Motor neuron (in vitro differentiated cells): ENCODE data around the gene RPS19. TPM values are rescaled to one million over a fixed set of nuclear protein-coding genes. Genes with fewer than 3 reads are reported as not detected.

Source experiments
- ATAC-seq, 8 experiments: fragments of 200-7000 bp; cut with Tn5 transposase; replicated peaks in 6 of 8; 2 replicates each; pipeline ENCODE4 v1.8.0; 2021; ENCODE audit warnings: mild to moderate bottlenecking in 8 of 8, moderate library complexity in 8 of 8
- H3K27ac ChIP-seq, 2 donors: fragments of 250-450 bp; sonication (Bioruptor Pico); 2 replicates each; pipeline ENCODE4 v1.9.0; 2021; ENCODE audit warnings: antibody characterized with exemption in 2 of 2, mild to moderate bottlenecking in 2 of 2, moderate library complexity in 1 of 2
- H3K4me1 ChIP-seq, 2 donors: fragments of 250-450 bp; sonication (Bioruptor Pico); replicated peaks in 1 of 2; 2 replicates each; pipeline ENCODE4 v1.6.1; 2021; ENCODE audit warnings: antibody characterized with exemption in 2 of 2, mild to moderate bottlenecking in 2 of 2, moderate library complexity in 1 of 2
- H3K4me3 ChIP-seq, 5 donors: fragments of 250-450 bp; sonication (Bioruptor Pico); 2 replicates each; pipeline ENCODE4 v1.9.0; 2021; ENCODE audit warnings: antibody characterized with exemption in 5 of 5, mild to moderate bottlenecking in 5 of 5, moderate library complexity in 4 of 5
- WGBS, 10 experiments: fragments of 450-650 bp; shearing (Covaris generic); methylation state at CpG; one replicate each; pipeline ENCODE4 v1.0.0; 2022; 5-methylcytosine and 5-hydroxymethylcytosine counted together
- in situ Hi-C, 9 experiments: fragments of 400-800 bp; cut with MboI; loops; one replicate each; pipeline ENCODE4 v1.15.0; 2021; ENCODE audit warnings: low sequenced_read_pairs in 9 of 9, low pct_unique_long_range_greater_than_20kb in 2 of 9; ENCODE audit not compliant: unreplicated experiment in 9 of 9
- total RNA-seq, 8 experiments: library from RNA; unstranded; fragments of 300-600 nt; gene quantifications; 2 replicates each; pipeline versions ENCODE4 v1.2.3 to v1.2.4, GENCODE V29; 2022

The RPS19 gene
- total RNA-seq, 8 experiments from 2014 or later, result 2,323 to 4,988 (median 4,056) TPM

- Histone ChIP-seq H3K4me1 (peaks cover 10% of the 10 kb centered on the region in 2 donors), H3K27ac (no peak overlapping the region), H3K4me3 (no peak overlapping the region)
- ATAC-seq, result no peak
- in situ Hi-C loops, result no loop called here
- WGBS, 10 experiments, result 0 to 100% (median 80%) methylated on average over 1 to 2 of the region's 2 CpGs; no CpG with 5 or more reads in 1 of the 10 experiments
Measured at GRCh38 chr19:41862445-41862986, 2.5 kb downstream of the RPS19 start.

- no peak overlapping the region for H3K27ac ChIP-seq
Measured at GRCh38 chr19:41863209-41863931, 3.3 kb downstream of the RPS19 start.

GRCh38 chr19:41864374-41864773, 4.3 kb downstream of the RPS19 start:
- WGBS, 10 experiments, result 80 to 95% (median 90%) methylated on average over 1 to 5 of the region's 5 CpGs; no CpG with 5 or more reads in 7 of the 10 experiments
- Histone ChIP-seq H3K4me1 (peaks cover 10% of the 10 kb centered on the region in 2 donors), H3K27ac (no peak overlapping the region), H3K4me3 (no peak overlapping the region)
- in situ Hi-C loops, result no loop called here
- ATAC-seq, result no peak

More at GRCh38 chr19:41863209-41863931, 3.3 kb downstream of the RPS19 start:
- in situ Hi-C loops, result no loop called here
- H3K4me1 ChIP-seq, result peaks cover 10% of the 10 kb centered on the region in 2 donors
- no peak for ATAC-seq
- 80 to 100% (median 90%) methylated on average over 1 to 8 of the region's 11 CpGs; no CpG with 5 or more reads in 1 of the 10 experiments for WGBS, 10 experiments
- no peak overlapping the region for H3K4me3 ChIP-seq

GRCh38 chr19:41866284-41866683, 6.2 kb downstream of the RPS19 start:
- H3K4me3 ChIP-seq, result no peak overlapping the region
- H3K4me1 ChIP-seq, result peaks cover 6 to 7% of the 10 kb centered on the region in 2 donors
- peak in 3 of 8 experiments; percentile 0 to 18 (median 1) for ATAC-seq
- WGBS, 10 experiments, result 80 to 100% (median 100%) methylated on average over 1 to 3 of the region's 3 CpGs; no CpG with 5 or more reads in 5 of the 10 experiments
- in situ Hi-C loops, result no loop called here
- no peak overlapping the region for H3K27ac ChIP-seq

- H3K27ac ChIP-seq, result no peak overlapping the region
- no peaks in the 10 kb centered on the region for H3K4me1 ChIP-seq
- no peak for ATAC-seq
- 86 to 100% (median 93%) methylated on average over 1 to 5 of the region's 10 CpGs; no CpG with 5 or more reads in 5 of the 10 experiments for WGBS, 10 experiments
- in situ Hi-C loops, result no loop called here
- no peak overlapping the region for H3K4me3 ChIP-seq
Measured at GRCh38 chr19:41868120-41868988, 8.3 kb downstream of the RPS19 start.

- 94% methylated on average over 9 of the region's 12 CpGs; no CpG with 5 or more reads in 9 of the 10 experiments for WGBS, 10 experiments
- no peak for ATAC-seq
- H3K4me3 ChIP-seq, result no peak overlapping the region
- in situ Hi-C loops, result no loop called here
- no peaks in the 10 kb centered on the region for H3K4me1 ChIP-seq
- no peak overlapping the region for H3K27ac ChIP-seq
Measured at GRCh38 chr19:41868989-41869300, 8.9 kb downstream of the RPS19 start.

GRCh38 chr19:41869374-41869955, 9.4 kb downstream of the RPS19 start:
- WGBS, 10 experiments, result 90 to 100% (median 96%) methylated on average over 2 to 9 of the region's 13 CpGs; no CpG with 5 or more reads in 6 of the 10 experiments
- H3K27ac ChIP-seq, result no peak overlapping the region
- no peak for ATAC-seq
- no peaks in the 10 kb centered on the region for H3K4me1 ChIP-seq
- in situ Hi-C loops, result no loop called here
- H3K4me3 ChIP-seq, result no peak overlapping the region

- in situ Hi-C loops, result loop anchor here in 1 of 9 experiments (10.0 kb wide), 1 partner anchor 84 kb away; the partner anchor contains the start of gene RABAC1
- H3K4me1 ChIP-seq, result no peaks in the 10 kb centered on the region
- no peak overlapping the region for H3K4me3 ChIP-seq
- WGBS, 10 experiments, result 40 to 100% (median 83%) methylated on average over 1 to 2 of the region's 3 CpGs; no CpG with 5 or more reads in 5 of the 10 experiments
- peak in 4 of 8 experiments; percentile 1 to 11 (median 6) for ATAC-seq
- no peak overlapping the region for H3K27ac ChIP-seq
Measured at GRCh38 chr19:41870401-41870873, 10.4 kb downstream of the RPS19 start.

- Histone ChIP-seq H3K4me1 (no peaks in the 10 kb centered on the region), H3K27ac (no peak overlapping the region), H3K4me3 (no peak overlapping the region)
- WGBS, 10 experiments, result 58 to 100% (median 88%) methylated on average over 1 to 6 of the region's 16 CpGs; no CpG with 5 or more reads in 6 of the 10 experiments
- ATAC-seq, result peak in 5 of 8 experiments; percentile 4 to 12 (median 6)
- in situ Hi-C loops, result loop anchor here in 1 of 9 experiments (10.0 kb wide), 1 partner anchor 83 kb away; the partner anchor contains the start of gene RABAC1
Measured at GRCh38 chr19:41871573-41872383, 11.7 kb downstream of the RPS19 start.

- in situ Hi-C loops, result loop anchor here in 1 of 9 experiments (10.0 kb wide), 1 partner anchor 82 kb away; the partner anchor contains the start of gene RABAC1
- peak in 1 of 8 experiments; percentile 3 for ATAC-seq
- H3K4me3 ChIP-seq, result no peak overlapping the region
- no peaks in the 10 kb centered on the region for H3K4me1 ChIP-seq
- 67 to 100% (median 100%) methylated on average over 1 to 6 of the region's 12 CpGs; no CpG with 5 or more reads in 3 of the 10 experiments for WGBS, 10 experiments
- H3K27ac ChIP-seq, result no peak overlapping the region
Measured at GRCh38 chr19:41872384-41872774, 12.3 kb downstream of the RPS19 start.

- in situ Hi-C loops, result loop anchor here in 1 of 9 experiments (10.0 kb wide), 1 partner anchor 82 kb away; the partner anchor contains the start of gene RABAC1
- 23 to 100% (median 61%) methylated on average over 1 to 9 of the region's 18 CpGs for WGBS, 10 experiments
- no peaks in the 10 kb centered on the region for H3K4me1 ChIP-seq
- H3K4me3 ChIP-seq, result no peak overlapping the region
- no peak overlapping the region for H3K27ac ChIP-seq
- ATAC-seq, result peak; percentile 37 to 69 (median 52)
Measured at GRCh38 chr19:41872775-41873647, 13.0 kb downstream of the RPS19 start.
